Measurements from ENCODE around the gene SHC4.
"Not testable (repeated sequence)": the region's sequence is repeated elsewhere in the genome, so short reads cannot be mapped to it uniquely, and the experiment has no call there.

The SHC4 gene

GRCh38 chr15:48914717-48915116, 49.0 kb downstream of the SHC4 start:
- H3K9ac ChIP-seq (ENCODE audit: low read depth, low read length) = no peak overlapping the region
- peaks cover 4% of the 10 kb centered on the region for H3K27me3 ChIP-seq (ENCODE audit: control insufficient read depth, insufficient read depth, low read length)
- no peak overlapping the region for H3K4me2 ChIP-seq (ENCODE audit: low read length)
- no peak overlapping the region for H3K4me3 ChIP-seq (ENCODE audit: low read length)
- no peaks in the 10 kb centered on the region for H3K9me3 ChIP-seq (replicated peaks; ENCODE audit: low read length)
- no peaks in the 10 kb centered on the region for H3K4me1 ChIP-seq (ENCODE audit: control insufficient read depth, insufficient read depth, low read length)
- no peaks in the 10 kb centered on the region for H3K36me3 ChIP-seq (ENCODE audit: insufficient read depth, low read length)

DNA sequence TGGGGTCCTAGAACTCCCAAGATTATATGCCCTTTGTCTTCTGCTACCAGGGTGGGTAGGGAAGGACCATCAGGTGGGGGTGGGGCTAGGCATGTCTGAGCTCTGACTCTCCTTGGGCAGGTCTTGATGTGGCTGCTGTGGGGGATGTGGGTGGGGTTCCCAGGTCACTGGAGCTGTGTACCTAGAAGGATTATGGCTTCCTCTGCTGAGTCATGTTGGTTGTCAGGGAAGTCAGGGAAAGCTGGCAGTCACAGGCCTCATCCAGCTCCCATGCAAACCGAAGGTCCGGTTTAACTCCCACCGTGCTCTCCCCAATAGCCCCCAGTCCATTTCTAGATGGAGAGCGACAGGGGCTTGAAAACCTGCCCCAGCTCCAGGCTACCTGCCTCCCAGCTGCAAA, 50.6 kb downstream of the SHC4 start:
- Histone ChIP-seq H3K27me3 (ENCODE audit: control insufficient read depth, insufficient read depth, low read length) (peaks cover 4% of the 10 kb centered on the region), H3K4me2 (ENCODE audit: low read length) (no peak overlapping the region), H3K9me3 (replicated peaks; ENCODE audit: low read length) (no peaks in the 10 kb centered on the region), H3K36me3 (ENCODE audit: insufficient read depth, low read length) (no peaks in the 10 kb centered on the region), H3K9ac (ENCODE audit: low read depth, low read length) (no peak overlapping the region), H3K4me3 (ENCODE audit: low read length) (no peak overlapping the region), H3K4me1 (ENCODE audit: control insufficient read depth, insufficient read depth, low read length) (no peaks in the 10 kb centered on the region)

DNA sequence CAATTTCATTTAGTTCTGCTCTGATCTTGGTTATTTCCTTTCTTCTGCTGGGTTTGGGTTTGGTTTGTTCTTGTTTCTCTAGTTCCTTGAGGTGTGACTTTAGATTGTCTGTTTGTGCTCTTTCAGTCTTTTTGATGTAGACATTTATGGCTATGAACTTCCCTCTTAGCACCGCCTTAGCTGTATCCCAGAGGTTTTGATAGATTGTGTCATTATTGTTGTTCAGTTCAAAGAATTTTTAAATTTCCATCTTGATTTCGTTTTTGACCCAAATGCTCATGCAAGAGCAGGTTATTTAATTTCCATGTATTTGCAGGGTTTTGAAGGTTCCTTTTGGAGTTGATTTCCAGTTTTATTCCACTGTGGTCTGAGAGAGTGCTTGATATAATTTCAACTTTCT, 53.2 kb downstream of the SHC4 start:
- not testable (repeated sequence) for H3K9me3 ChIP-seq (replicated peaks; ENCODE audit: low read length); H3K9ac ChIP-seq (ENCODE audit: low read depth, low read length); H3K4me3 ChIP-seq (ENCODE audit: low read length); H3K36me3 ChIP-seq (ENCODE audit: insufficient read depth, low read length); H3K4me1 ChIP-seq (ENCODE audit: control insufficient read depth, insufficient read depth, low read length); H3K27me3 ChIP-seq (ENCODE audit: control insufficient read depth, insufficient read depth, low read length); H3K4me2 ChIP-seq (ENCODE audit: low read length)

DNA sequence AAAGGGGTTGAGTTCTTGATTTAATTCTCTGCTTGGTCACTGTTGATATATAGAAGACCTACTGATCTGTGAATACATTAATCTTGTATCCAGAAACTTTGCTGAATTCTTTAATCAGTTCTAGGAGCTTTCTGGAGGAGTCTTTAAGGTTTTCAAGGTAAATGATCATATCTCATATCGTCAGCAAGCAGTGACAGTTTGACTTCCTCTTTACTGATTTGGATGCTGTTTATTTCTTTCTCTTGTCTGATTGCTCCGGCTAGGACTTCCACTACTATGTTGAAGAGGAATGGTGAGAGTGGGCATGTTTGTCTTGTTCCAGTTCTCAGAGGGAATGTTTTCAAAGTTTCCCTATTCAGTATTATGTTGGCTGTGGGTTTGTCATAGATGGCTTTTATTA, 54.4 kb downstream of the SHC4 start:
- not testable (repeated sequence) for H3K9me3 ChIP-seq (replicated peaks; ENCODE audit: low read length); H3K27me3 ChIP-seq (ENCODE audit: control insufficient read depth, insufficient read depth, low read length); H3K36me3 ChIP-seq (ENCODE audit: insufficient read depth, low read length); H3K4me3 ChIP-seq (ENCODE audit: low read length); H3K4me2 ChIP-seq (ENCODE audit: low read length); H3K9ac ChIP-seq (ENCODE audit: low read depth, low read length); H3K4me1 ChIP-seq (ENCODE audit: control insufficient read depth, insufficient read depth, low read length)

DNA sequence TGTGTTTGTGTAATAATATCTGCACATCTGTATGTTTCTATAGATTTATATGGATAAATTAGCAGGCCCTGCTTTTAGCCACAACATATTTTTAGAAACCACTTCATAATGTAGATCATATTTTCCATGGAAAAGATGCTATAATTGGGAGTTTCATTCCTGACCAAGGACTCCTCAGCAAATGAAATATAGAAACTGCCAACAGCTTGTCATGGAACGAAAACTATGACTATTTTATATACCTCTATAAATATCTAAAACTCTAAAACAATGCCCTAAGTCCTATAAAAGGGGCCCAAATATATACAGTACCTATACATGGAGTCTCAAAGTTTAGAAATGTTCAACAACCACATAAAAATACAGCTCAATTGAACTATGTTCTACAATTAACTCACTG, 57.9 kb downstream of the SHC4 start:
- H3K9ac ChIP-seq (ENCODE audit: low read depth, low read length) = no peak overlapping the region
- no peak overlapping the region for H3K4me2 ChIP-seq (ENCODE audit: low read length)
- H3K36me3 ChIP-seq (ENCODE audit: insufficient read depth, low read length) = no peaks in the 10 kb centered on the region
- H3K4me3 ChIP-seq (ENCODE audit: low read length) = no peak overlapping the region
- no peaks in the 10 kb centered on the region for H3K27me3 ChIP-seq (ENCODE audit: control insufficient read depth, insufficient read depth, low read length)
- no peaks in the 10 kb centered on the region for H3K9me3 ChIP-seq (replicated peaks; ENCODE audit: low read length)
- H3K4me1 ChIP-seq (ENCODE audit: control insufficient read depth, insufficient read depth, low read length) = no peaks in the 10 kb centered on the region

DNA sequence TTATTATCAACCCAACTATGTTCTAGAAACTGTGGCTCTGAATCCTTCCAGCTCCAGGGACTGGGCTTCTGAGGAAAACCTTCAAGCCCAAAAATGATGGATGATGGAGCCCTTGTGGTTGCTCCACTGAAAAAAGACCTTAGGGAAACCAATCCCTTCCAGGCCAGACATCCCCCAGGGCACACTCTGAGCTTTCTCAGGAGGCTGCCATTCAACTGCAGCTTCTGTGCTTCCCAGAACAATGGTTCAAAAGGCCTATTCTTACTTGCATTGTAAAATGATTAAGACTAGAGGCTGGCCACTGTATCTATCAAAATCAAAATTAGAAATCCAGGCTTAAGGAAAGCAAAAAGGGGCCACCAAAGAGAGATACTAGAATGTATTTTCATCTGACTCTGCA, 58.5 kb downstream of the SHC4 start:
- H3K4me3 ChIP-seq (ENCODE audit: low read length) = no peak overlapping the region
- no peak overlapping the region for H3K4me2 ChIP-seq (ENCODE audit: low read length)
- H3K36me3 ChIP-seq (ENCODE audit: insufficient read depth, low read length) = no peaks in the 10 kb centered on the region
- H3K27me3 ChIP-seq (ENCODE audit: control insufficient read depth, insufficient read depth, low read length) = no peaks in the 10 kb centered on the region
- no peaks in the 10 kb centered on the region for H3K4me1 ChIP-seq (ENCODE audit: control insufficient read depth, insufficient read depth, low read length)
- no peaks in the 10 kb centered on the region for H3K9me3 ChIP-seq (replicated peaks; ENCODE audit: low read length)
- no peak overlapping the region for H3K9ac ChIP-seq (ENCODE audit: low read depth, low read length)

DNA sequence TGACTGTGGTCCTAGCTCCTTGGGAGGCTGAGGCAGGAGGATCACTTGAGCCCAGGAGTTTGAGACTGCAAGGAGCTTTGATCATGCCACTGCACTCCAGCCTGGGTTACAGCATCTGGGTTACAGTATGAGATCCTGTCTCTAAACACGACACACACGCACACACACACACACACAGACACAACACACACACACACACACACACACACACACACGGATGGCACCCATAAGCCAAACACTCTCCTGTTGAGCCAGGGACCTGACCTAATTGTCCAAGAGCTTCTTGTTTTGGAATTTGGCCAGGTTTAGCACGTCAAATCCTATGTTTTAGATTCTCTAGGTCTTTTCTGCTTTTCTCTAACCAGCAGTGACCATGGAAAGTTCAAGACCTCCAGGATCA, 59.0 kb downstream of the SHC4 start:
- Histone ChIP-seq H3K4me3 (ENCODE audit: low read length) (no peak overlapping the region), H3K4me1 (ENCODE audit: control insufficient read depth, insufficient read depth, low read length) (no peaks in the 10 kb centered on the region), H3K9me3 (replicated peaks; ENCODE audit: low read length) (no peaks in the 10 kb centered on the region)

GRCh38 chr15:48899793-48900192, 63.9 kb downstream of the SHC4 start:
- Histone ChIP-seq H3K27me3 (ENCODE audit: control insufficient read depth, insufficient read depth, low read length) (no peaks in the 10 kb centered on the region), H3K9me3 (replicated peaks; ENCODE audit: low read length) (no peaks in the 10 kb centered on the region), H3K36me3 (ENCODE audit: insufficient read depth, low read length) (no peaks in the 10 kb centered on the region), H3K9ac (ENCODE audit: low read depth, low read length) (no peak overlapping the region), H3K4me1 (ENCODE audit: control insufficient read depth, insufficient read depth, low read length) (peaks cover 11% of the 10 kb centered on the region), H3K4me3 (ENCODE audit: low read length) (no peak overlapping the region), H3K4me2 (ENCODE audit: low read length) (no peak overlapping the region)

More for the DNA sequence above, 59.0 kb downstream of the SHC4 start:
- H3K27me3 ChIP-seq (ENCODE audit: control insufficient read depth, insufficient read depth, low read length) = no peaks in the 10 kb centered on the region
- no peak overlapping the region for H3K4me2 ChIP-seq (ENCODE audit: low read length)
- no peak overlapping the region for H3K9ac ChIP-seq (ENCODE audit: low read depth, low read length)
- no peaks in the 10 kb centered on the region for H3K36me3 ChIP-seq (ENCODE audit: insufficient read depth, low read length)

GRCh38 chr15:48898446-48898845, 65.3 kb downstream of the SHC4 start:
- H3K27me3 ChIP-seq (ENCODE audit: control insufficient read depth, insufficient read depth, low read length) = no peaks in the 10 kb centered on the region
- peaks cover 11% of the 10 kb centered on the region for H3K4me1 ChIP-seq (ENCODE audit: control insufficient read depth, insufficient read depth, low read length)
- H3K4me2 ChIP-seq (ENCODE audit: low read length) = no peak overlapping the region
- H3K4me3 ChIP-seq (ENCODE audit: low read length) = no peak overlapping the region
- H3K9ac ChIP-seq (ENCODE audit: low read depth, low read length) = no peak overlapping the region
- no peaks in the 10 kb centered on the region for H3K9me3 ChIP-seq (replicated peaks; ENCODE audit: low read length)
- H3K36me3 ChIP-seq (ENCODE audit: insufficient read depth, low read length) = no peaks in the 10 kb centered on the region

DNA sequence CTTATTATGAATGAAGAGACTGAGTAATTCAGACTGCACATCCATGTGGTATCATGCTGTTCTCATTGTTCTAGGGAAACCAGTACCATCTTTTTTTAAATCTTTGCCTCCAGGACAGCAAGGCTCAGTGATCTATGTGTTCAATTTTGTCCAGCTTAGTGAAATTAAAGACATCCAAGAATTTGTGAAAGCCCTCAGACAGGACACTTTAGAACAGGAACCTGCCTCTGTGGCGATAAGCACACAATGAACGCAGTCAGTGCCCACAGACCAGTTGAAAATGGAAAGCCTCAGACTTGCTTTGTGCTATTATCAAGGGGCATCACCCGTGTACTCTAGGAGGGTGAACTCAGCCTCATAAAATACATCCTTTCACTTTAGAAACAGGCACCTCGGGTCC, 65.7 kb downstream of the SHC4 start:
- Histone ChIP-seq H3K4me1 (ENCODE audit: control insufficient read depth, insufficient read depth, low read length) (peaks cover 11% of the 10 kb centered on the region), H3K9ac (ENCODE audit: low read depth, low read length) (no peak overlapping the region), H3K9me3 (replicated peaks; ENCODE audit: low read length) (no peaks in the 10 kb centered on the region), H3K36me3 (ENCODE audit: insufficient read depth, low read length) (no peaks in the 10 kb centered on the region), H3K4me3 (ENCODE audit: low read length) (no peak overlapping the region), H3K4me2 (ENCODE audit: low read length) (peak overlapping the region; percentile 79), H3K27me3 (ENCODE audit: control insufficient read depth, insufficient read depth, low read length) (no peaks in the 10 kb centered on the region)

GRCh38 chr15:48896869-48897814, 66.6 kb downstream of the SHC4 start:
- H3K9me3 ChIP-seq (replicated peaks; ENCODE audit: low read length) = no peaks in the 10 kb centered on the region
- peaks cover 11% of the 10 kb centered on the region for H3K4me1 ChIP-seq (ENCODE audit: control insufficient read depth, insufficient read depth, low read length)
- H3K4me2 ChIP-seq (ENCODE audit: low read length) = peak overlapping the region; percentile 79
- H3K27me3 ChIP-seq (ENCODE audit: control insufficient read depth, insufficient read depth, low read length) = no peaks in the 10 kb centered on the region
- peak overlapping the region; percentile 62 for H3K9ac ChIP-seq (ENCODE audit: low read depth, low read length)
- no peaks in the 10 kb centered on the region for H3K36me3 ChIP-seq (ENCODE audit: insufficient read depth, low read length)
- H3K4me3 ChIP-seq (ENCODE audit: low read length) = peak overlapping the region; percentile 57

DNA sequence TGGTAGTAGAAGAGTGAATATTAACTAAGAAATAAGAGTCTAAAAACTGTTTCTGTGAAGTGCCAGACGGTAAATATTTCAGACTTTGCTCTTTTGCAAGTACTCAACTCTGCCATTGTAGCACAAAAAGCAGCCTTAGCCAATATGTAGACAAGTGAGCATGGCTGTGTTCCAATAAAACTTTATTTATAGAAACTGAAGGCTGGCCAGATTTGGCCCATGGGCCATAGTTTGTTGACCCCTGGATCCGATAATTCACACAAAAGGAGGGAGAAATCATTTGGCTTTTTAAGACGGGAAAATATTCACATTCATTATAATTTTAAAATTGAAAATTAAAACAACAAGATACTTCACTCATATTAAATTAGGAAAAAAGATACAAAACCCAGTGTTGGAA, 70.4 kb downstream of the SHC4 start:
- no peak overlapping the region for H3K4me3 ChIP-seq (ENCODE audit: low read length)
- no peak overlapping the region for H3K9ac ChIP-seq (ENCODE audit: low read depth, low read length)
- peaks cover 20% of the 10 kb centered on the region for H3K4me1 ChIP-seq (ENCODE audit: control insufficient read depth, insufficient read depth, low read length)
- no peak overlapping the region for H3K4me2 ChIP-seq (ENCODE audit: low read length)
- no peaks in the 10 kb centered on the region for H3K27me3 ChIP-seq (ENCODE audit: control insufficient read depth, insufficient read depth, low read length)
- no peaks in the 10 kb centered on the region for H3K36me3 ChIP-seq (ENCODE audit: insufficient read depth, low read length)
- H3K9me3 ChIP-seq (replicated peaks; ENCODE audit: low read length) = no peaks in the 10 kb centered on the region

Data from skeletal muscle satellite cell (primary cell).